Superior temporal gyrus (tissue), 1 donor: Measurements from ENCODE around the gene KANK3.
A peak's percentile ranks its signal among the peaks of the same experiment; 100 is the strongest.
"Not testable (repeated sequence)": the region's sequence is repeated elsewhere in the genome, so short reads cannot be mapped to it uniquely, and the experiment has no call there.

Experiments used
- DNase-seq: peaks from one replicate; pipeline ENCODE4 v3.0.0-alpha.2; 2016; ENCODE audit errors: extremely low spot score

KANK3 gene

DNA sequence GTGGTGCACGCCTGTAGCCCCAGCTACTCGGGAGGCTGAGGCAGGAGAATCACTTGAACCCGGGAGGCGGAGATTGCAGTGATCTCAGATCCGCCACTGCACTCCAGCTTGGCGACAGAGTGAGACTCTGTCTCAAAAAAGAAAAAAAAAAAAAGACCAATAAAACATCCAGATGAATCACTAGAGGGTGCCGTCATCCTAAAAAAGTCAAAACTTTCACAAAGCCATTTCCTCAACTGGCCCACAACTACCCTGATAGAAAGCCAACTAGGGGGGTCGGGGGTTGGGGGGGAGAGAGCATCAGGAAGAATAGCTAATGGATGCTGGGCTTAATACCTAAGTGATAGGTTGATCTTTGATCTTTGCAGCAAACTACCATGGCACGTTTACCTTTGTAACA lies 24.2 kb downstream of the KANK3 start:
- not testable (repeated sequence) for DNase-seq

DNA sequence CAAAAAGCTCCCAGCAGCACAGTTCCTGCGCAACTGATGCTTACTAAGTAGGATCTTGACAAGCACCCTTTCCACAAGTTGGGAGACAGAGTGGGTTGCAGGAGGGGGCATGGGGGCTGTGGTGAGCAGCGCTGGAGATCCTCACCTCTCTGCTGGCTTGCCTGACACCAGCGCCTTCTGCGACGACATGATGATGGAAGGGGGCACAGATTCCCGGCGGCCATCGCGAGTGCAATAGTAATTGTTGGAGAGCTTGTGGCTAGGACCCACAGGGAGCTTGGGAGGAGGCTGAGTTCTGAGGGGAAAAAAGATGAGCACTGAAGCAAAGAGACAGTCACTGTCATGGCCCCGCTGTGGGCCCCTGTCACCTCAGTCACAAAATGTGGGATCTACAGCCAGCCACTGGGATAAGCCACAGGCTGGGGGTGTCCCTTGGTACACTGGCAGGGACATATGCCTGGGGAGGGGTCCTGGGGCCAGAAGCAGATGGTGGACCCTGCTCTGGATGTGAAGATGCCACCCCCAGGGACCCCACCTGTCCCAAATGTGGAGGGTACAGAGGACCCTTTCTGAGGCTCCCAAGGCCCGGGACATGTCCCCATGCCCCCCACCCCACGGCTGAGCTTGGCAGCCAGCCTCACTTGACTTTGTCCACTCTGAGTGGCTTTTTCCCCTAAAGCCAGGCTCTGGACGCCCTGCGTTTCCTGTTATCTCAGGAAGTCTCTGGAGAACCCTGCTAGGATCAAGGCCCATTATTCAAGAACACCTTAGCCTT lies 26.5 kb downstream of the KANK3 start:
- no peak for DNase-seq

DNA sequence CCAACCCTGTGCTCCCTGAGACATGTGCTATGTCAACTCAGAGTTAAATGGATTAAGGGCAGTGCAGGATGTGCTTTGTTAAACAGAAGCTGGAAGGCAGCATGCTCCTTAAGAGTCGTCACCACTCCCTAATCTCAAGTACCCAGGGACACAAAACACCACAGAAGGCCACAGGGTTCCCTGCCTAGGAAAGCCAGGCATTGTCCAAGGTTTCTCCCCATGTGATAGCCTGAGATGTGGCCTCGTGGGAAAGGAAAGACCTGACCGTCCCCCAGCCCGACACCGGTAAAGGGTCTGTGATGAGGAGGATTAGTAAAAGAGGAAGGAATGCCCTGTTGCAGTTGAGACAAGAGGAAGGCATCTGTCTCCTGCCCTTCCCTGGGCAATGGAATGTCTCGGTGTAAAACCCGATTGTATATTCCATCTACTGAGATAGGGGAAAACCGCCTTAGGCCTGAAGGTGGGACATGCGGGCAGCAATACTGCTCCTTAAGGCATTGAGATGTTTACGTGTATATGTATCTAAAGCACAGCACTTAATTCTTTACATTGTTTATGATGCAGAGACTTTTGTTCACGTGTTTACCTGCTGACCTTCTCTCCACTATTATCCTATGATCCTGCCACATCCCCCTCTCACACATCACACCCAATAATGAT lies 28.0 kb downstream of the KANK3 start:
- not testable (repeated sequence) for DNase-seq

DNA sequence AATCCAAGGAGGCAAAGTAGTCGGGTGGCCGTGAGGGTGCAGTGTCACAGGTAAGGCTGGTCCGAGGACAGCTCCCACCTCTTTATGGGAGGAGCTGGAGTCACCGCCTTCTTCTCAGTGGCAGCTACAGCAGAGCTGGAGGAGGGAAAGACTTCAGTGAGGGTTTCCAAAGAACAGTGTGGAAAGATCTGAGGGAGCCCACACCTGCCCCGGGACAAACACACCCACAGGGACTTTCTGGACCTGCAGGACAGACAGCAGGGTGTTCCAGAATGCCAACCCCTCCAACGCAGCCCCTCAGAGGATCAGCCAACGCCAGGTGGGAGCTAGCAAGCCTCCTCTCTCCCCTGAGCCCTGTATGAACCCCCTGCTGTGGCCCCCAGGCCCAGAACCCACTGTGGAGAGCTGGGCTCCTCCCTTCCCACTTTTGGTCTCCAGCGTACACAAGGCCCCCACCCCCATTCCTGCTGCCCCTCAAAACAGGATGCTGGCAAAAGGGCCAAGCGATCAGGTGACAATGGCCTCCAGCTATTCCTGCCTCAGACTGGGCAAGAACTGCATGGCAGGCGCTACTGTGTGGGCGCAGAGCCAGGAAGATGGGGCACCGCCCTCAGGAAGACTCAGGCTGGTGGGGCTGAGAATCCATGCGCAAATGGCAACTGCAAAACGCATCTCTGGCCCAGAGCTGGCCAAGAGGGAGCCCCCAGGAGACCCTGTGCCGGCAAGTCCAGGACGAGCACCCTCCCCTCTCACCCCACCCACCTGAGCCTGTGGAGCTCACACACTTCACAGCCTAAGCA lies 31.4 kb downstream of the KANK3 start:
- no peak for DNase-seq

DNA sequence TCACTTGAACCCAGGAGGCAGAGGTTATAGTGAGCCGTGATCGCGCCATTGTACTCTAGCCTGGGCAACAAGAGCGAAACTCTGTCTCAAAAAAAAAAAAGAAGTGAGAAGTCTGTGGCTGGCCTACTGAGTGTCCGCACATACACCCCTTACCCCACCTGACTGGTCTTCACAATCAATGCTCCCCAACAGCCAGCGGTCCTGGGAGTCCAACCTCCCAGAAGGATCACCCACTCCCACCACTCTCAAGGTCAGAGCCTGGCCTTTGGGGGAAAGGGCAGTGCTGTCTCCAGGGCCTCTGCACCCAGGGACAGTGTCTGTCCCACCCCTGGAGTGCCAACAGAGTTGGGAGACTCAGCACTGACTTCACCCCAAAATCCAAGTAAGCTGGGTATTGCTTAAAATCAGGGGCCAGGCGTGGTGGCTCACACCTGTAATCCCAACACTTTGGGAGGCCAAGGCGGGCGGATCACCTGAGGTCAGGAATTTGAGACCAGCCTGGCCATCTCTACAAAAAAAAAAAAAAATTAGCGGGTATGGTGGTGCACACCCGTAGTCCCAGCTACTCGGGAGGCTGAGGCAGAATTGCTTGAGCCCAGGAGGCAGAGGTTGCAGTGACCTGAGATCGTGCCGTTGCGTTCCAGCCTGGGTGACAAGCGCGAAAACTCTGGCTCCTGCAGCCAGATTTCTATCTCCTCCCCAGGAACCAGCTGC lies 32.6 kb downstream of the KANK3 start:
- no peak for DNase-seq

DNA sequence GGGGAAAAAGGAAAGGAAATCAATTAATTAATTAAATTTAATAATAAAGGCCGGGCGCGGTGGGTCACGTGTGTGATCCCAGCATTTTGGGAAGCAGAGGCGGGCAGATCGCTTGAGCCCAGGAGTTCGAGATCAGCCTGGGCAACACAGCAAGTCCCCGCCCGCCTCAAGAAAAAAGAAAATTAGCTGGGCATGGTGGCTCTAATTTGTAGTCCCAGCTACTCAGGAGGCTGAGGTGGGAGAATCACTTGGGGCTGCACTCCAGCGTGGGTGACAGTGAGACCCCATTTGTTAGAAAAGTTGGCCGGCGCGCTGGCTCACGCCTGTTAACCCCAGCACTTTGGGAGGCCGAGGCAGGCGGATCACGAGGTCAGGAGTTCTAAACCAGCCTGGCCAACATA lies 34.2 kb downstream of the KANK3 start:
- DNase-seq: no peak

DNA sequence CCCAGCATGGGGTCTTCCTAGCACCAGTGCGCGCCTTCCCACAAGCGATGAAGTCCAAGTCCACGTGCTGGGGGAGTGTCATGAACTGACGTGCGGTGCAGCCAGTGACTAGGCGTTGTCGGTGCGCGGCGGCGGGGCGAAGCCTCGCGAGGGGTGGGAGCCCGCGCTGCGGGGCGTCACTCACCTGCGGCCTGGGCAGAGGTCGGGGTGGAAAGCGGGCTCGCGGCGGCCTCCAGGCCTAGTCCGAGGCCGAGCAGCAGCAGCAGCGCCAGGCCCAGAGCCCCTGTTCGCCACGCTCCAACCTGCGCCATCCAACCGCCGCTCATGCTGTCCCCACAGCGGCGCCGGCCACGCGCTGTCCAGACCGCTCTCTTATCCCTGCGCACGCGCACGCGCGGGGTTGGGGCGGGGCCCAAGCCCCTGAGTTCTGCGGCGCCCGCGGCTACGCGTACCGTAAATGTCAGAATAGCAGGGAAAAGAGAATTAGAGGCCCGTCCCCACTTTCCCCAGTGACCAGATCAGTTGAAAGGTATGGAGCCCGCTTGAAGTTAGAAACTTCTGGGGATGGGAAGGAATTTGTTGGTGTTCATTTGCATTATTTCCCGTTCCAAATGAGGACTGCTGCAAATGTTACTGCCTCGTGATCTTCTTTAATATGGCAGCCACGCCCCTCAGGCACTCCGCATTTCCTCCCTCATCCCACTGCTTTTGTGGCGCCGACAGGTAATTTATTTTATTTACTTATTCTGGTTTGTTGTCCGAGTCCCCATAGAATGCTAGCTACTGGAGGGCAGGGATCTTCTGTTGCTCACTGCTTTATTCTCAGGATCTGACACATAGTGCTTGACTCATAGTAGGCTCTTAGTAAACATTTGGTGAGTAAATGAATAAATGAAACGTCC lies 34.8 kb downstream of the KANK3 start, which contains the start of gene CD320:
Gene CD320 (minus strand): TSS at position 394 of the 902 bp plus-strand sequence. CDS start 68 bp downstream, at position 326.
- peak; percentile 95 for DNase-seq

DNA sequence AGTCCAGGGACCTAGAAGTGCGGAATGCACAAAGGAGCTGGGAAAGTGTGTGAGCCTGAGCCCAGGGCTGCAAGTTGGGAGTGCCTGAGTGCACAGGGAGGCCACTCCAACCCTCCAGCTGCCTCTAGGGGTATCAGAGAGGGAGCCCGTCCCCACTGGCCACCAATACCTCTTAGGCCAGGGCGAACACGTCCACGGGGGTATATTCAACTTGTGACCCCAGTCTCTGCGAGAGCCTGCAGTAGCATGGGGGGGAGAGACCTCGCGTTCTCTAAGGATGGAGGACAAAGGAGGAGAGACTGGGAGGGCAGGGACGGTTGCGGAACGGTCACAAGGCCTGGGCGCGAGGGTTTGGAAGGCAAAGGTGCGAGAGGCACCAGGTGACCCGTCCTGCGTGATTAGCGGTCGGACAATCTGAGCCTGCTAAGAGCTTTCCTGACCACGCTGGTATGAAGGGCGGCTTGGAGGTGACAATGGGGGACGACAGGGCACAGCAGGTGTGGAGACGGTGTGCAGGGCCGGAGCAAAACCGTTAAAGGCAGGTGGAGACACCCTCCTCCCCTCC lies 35.6 kb downstream of the KANK3 start:
- no peak for DNase-seq

DNA sequence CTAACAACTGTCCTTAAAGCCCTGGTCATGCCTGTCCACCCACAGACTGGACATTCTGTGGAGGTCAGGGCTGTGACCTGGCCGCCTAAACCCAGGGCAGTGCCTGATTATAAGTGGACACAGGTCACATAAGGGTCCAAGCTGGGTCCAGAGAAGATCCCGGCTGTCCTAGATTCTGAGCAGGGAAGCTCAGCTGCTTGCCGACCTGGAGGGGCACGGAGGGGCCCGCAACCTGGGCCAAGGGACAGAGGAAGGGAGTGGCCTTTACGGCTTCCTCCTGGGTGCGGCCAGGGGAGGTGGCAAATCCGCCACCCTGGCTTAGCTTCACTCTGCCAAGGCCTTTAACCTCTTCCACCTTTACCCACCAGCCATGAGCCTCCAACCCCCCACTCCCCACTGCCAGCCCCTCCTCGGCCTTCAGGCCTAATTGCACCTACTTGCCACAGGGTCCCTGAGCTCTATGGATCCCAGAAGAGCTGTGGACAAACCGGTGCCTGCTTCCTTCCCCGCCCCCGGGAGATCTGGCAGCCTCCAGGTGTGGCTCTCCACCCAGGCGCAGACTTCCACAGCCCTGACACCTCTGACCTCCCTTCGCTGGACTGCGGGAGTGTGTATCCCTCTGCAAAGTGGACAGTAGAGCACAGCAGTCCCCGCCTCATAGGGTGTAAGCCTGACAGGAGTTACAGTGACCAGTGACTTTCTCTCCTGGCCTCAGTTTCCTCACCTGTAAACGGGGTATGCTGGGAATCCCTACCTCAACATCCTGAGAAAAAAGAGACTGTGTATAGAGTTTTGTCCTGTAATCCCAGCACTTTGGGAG lies 36.6 kb downstream of the KANK3 start:
- DNase-seq: no peak

DNA sequence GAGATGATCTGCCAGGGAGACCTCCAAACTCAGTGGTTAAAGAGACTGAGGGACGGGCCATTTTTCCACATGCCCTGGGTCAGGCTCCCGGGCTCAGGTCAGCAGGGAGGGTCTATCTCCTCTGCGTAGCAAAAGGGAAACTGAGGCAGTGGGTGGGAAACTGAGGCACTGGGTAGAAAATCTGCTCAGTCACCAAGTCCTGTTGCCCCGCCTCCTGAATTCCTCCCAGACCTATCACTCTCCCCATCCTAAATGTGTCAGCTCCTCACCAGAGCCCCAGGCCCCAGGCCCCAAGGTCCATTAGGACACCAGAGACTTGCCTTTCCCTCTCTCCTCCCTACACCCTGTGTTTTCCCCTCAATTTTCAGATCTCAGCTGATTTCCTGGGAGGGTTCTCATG lies 37.3 kb downstream of the KANK3 start:
- no peak for DNase-seq

DNA sequence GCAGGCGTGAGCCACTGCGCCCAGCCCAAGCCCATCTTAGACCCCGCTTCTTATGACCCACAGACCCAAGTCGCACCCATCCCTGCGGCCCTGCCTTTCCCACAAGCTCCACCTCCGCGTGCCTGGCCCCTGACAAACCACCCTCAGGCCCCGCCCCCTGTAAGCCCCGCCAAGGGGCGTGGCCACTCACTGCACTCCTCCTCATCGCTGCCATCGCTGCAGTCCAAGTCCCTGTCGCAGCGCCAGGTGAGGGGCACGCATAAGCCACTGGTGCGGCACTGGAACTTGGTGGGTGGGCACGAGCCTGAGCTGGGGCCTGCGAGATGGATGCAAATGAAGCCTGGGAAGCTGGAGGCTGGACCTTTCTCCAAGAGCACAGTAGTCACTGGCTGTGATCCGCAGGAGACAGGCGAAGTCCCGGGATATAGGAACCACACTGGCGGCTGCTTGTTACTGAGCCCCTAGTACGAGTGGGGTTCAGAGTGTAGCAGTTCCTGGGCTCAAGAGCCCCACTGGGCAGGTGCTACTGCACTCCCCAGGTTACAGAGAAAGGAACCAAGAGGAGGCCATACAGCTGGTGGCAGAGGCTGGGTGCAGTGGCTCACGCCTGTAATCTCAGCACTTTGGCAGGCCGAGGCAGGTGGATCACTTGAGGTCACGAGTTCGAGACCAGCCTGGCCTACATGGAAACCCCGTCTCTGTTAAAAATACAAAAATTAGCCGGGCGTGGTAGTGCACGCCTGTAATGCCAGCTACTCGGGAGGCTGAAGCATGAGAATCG lies 38.0 kb downstream of the KANK3 start:
- no peak for DNase-seq

DNA sequence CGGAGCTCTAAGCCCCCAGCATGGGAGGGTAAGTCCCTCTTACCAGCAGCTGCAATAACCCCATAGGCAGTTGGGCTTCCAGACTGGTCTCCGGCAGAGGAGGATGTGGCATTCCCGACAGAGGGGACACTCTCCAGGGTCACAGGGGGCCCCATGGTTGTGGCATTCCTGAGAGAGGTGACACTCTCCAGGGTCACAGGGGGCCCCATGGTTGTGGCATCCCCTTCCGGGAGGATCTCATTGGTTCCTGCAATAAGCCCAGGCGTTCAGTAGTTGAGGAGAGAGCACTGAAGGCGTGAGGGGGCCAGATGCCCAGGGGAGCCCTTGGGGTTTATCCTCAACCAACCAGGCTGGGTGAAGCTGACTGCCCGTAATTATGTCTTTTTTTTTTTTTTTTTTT lies 40.3 kb downstream of the KANK3 start:
- no peak for DNase-seq

DNA sequence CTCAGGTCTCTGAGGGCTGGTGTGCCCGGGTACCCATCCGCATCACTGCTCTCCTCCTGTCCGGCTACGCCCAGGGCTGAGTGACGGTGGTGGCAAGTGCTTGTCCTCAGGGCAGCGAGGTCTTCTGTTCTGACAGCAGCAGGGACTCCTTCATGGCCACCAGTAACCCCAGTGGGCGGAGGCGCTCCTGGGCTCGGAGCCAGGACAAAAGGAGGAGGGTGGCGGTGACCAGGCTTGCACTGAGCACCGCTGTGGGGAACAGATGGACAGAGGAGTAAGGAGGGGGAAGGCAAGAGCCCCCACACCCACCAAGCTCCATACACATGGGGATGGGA lies 40.7 kb downstream of the KANK3 start:
- no peak for DNase-seq

DNA sequence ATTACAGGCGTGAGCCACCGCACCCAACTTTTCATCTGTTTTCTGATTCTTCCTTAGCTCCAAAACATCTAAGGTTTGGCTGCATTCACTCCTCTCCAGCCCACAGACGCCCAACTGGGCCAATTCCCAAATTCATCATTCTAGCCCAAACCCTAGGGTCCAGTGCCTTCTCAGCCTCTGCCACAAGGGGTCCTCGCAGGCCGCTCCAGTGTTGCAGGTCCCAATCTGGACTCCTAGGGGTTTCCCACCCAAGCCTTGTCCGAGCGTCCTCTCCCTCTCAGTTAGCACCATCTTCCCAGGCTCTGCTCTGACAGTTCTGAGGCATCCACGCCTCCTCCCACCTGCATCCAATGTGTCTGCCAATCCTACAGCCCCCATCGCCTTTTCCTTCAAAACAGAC lies 51.7 kb downstream of the KANK3 start:
- not testable (repeated sequence) for DNase-seq

DNA sequence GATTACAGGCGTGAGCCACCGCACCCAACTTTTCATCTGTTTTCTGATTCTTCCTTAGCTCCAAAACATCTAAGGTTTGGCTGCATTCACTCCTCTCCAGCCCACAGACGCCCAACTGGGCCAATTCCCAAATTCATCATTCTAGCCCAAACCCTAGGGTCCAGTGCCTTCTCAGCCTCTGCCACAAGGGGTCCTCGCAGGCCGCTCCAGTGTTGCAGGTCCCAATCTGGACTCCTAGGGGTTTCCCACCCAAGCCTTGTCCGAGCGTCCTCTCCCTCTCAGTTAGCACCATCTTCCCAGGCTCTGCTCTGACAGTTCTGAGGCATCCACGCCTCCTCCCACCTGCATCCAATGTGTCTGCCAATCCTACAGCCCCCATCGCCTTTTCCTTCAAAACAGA lies 66.6 kb downstream of the KANK3 start:
- DNase-seq: not testable (repeated sequence)
